Activated effector memory CD4-positive, alpha-beta T cell treated with anti-CD3 and anti-CD28 coated beads, Interleukin-2, amount 50 U/mL, for 16 hours (primary cell): ENCODE measurements around the gene LGALS16.
"Not testable (repeated sequence)": the region's sequence is repeated elsewhere in the genome, so short reads cannot be mapped to it uniquely, and the experiment has no call there.

ENCODE experiments used
- DNase-seq: peaks from one replicate; pipeline ENCODE4 v3.0.0-alpha.2; 2020

The LGALS16 gene, protein sequence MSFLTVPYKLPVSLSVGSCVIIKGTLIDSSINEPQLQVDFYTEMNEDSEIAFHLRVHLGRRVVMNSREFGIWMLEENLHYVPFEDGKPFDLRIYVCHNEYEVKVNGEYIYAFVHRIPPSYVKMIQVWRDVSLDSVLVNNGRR

DNA sequence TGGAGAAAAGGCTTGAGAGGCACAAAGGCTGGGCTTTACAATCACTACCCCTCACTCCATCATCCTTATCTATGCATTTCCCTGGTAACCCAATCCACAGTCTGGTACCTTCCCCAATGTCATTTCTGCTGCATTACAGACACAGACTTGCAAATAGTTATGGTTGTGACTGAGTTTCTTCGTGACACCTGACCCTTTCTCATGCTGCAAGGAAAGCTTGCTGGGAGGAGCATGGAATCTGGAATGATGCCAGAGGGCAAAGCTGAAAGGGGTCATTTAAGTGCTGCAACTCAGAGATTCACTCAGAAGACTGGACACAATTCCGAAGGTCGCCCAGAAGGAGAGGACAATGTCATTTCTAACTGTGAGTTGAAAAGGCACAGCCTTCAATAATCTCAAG, at the start of gene LGALS16:
TSS of gene LGALS16 (plus strand) at position 301 of the 400 bp plus-strand sequence. CDS start at position 350, 49 bp downstream.
- no peak for DNase-seq

DNA sequence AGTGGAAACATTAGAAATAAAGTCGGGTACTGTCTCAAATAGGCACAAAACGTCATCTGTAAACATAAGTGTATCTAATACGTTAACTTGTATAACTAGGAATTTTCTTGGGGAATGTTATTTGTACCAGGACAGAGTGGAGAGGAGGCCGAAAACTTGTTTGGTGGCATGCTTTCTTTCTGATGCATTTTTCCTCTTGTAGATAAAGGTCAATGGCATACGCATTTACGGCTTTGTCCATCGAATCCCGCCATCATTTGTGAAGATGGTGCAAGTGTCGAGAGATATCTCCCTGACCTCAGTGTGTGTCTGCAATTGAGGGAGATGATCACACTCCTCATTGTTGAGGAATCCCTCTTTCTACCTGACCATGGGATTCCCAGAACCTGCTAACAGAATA, 48.7 kb upstream of the LGALS16 start:
- DNase-seq: no peak

DNA sequence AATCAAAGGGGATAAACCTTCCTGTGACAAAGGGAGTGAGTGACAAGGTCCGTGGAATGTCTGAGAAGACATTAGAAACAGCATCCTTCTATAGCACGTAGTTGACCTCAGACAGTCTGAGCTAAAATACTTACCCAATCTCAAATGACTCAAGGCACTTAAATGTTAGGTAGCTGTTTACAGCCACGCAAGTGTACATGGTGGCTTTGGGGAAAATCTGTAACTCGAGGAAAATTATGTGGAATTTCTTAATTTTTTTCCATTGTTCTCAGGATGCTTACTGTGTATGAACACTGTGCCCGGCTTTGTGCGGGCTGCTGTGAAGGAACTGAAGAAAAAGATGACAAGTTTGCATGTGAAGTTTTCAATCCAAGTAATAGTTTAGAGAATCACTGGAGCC, 48.2 kb upstream of the LGALS16 start:
- no peak for DNase-seq

DNA sequence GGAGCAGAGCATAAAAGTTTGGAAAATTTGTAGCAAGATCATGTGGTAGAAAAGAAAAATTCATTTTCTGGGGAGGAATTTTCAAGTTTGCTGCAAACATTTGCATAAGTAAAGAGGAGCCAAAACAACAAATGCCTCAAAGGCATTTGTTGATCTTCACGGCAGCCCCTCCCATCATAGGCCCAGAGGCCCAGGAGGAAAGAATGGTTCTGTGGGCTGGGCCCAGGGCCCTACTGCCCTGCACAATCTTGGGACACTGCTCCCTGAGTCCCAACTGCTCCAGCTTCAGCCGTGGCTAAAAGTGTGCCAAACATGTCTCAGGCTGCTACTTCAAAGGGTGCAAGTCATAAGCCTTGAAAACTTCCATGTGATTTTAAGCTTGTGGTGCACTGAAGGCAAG, 42.1 kb upstream of the LGALS16 start:
- DNase-seq: no peak

DNA sequence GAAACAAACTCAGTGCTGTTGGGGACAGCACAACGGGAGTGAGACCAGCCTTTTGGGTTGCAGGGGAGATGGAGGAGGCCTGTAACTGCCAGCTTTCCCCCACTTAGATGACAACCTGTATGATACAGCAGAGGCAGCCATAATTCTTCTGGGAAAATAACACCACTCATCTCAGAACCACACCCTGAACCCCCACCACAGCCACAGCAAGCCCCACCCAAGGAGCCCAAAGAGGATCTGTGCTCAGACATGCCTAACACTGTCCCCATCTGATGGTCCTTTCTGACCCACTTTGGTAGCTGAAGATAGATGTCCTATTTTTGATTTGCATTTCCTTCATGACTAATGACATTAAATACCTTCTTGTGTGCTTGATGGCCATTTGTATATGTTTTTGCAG, 38.0 kb upstream of the LGALS16 start:
- DNase-seq: no peak

DNA sequence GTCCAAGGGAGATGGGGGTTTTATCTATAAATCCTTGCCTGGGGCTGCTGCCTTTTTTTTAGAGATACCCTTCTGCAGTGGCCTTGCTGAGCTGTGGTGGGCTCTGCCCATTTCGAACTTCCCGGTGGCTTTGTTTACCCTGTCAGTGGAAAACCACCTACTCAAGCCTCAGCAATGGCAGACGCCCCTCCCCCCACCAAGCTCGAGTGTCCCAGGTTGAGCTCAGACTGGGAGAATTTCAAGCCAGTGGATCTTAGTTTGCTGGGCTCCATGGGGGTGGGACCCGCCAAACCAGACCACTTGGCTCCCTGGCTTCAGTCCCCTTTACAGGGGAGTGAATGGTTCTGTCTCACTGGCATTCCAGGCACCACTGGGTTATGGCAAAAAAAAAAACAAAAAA, 31.8 kb upstream of the LGALS16 start:
- no peak for DNase-seq

DNA sequence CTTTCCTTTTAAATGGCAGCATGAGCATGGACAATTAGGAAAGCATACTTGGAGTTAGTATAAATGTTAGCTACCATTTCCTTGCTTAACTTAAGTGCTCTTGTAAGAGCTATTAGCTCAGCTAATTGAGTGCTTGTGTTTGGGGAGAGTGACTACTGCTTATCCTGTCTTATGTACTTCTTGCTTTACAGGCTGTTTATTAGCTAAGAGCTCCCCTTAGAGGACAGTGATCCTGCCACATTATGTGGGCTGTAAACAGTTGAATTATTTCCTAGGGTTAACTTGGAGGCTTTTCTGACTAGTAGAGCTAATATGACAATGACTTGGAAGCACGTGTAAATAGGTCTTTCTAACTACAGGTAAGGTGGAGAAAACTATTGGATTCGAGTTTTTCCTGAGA, 28.1 kb upstream of the LGALS16 start:
- not testable (repeated sequence) for DNase-seq

DNA sequence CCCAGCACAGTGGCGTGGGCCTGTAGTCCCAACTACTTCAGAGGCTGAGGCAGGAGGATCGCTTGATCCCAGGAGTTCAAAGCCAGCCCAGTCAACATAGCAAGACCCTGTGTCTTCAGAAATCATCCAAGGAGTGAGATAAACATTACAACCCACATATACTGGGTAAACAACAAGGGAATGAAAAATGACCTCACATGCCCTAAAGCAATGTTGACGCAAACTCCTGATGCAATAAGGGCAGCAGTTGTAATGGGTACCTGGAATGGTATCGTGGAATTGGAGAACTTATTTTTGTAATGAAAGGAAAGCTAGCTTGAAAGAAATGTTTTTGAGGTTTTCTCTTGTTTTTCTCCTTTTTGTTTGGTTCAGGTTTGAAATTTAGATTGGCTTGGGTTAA, 24.5 kb upstream of the LGALS16 start:
- no peak for DNase-seq

DNA sequence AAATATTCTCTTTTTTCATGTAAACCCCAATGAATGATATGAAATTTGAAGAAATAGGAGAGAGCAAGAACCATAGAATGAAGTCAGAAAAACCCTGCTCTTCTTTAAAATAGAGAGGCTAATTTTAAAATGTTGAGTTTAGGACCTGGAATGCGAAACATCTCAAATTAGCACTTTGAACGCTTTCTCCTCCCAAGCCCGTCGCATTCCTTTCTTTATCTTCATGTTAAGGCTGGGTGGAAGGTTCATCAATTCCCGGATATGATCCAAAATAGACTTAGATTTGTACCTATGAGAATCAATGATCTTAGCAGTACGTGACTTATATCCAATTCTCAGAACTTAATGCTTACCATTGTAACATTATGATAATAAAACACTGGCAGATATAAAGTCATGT, 24.1 kb upstream of the LGALS16 start:
- DNase-seq: no peak

DNA sequence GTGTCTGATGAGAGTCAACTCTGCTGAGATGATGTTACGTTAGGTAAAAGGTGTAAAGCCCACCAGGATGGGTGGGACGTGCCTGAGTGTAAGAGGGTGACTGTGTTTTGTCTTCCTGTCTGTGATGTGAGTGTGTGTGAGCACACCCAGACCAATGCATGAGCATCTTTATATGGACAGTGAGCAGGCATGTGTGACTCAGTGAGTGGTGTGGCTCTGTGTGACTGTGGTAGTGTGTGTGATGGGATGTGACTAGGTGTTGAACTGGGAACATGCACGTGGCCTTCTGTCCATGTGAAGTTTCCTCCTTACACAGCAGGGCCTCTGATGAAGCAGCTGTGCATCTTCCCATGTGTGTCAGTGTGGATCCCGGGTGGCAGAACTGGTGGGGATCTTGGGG, 17.8 kb upstream of the LGALS16 start:
- DNase-seq: no peak

DNA sequence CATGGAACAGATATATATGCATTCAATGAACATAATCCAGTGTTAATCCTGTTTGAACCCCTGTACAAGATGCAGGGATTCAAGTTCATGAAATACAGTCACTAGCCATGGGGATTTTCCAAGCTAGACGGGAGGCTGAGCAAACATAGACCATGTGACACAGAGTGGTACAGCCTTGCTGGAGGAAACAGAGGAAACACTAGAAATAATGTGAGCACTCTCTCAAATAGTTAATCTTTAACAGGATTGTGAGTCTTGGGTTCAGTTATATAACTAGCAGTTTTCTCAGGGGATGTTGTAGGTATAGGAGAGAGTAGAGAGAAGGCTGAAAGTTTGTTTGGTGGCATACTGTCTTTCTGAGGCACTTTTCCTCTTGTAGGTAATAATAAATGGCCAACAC, 13.9 kb upstream of the LGALS16 start:
- no peak for DNase-seq

DNA sequence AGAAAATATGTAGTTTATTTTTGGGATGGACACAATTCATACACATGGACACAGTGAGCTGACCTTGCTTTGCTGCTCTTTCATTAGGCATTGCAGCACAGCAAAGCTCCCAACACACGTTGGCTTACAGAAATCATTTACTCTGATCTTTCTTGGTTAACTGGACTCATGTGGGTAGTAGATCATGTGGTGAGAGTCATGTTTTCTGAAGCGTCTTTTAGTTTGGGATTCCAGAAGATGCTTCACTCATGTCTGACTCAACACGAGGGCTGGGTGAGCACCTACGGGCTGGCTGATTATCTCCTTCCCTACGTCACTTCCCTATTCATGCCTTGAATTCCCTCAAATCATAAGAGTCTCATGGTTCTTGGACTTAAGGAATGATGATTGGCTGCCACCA, 12.1 kb upstream of the LGALS16 start:
- no peak for DNase-seq

DNA sequence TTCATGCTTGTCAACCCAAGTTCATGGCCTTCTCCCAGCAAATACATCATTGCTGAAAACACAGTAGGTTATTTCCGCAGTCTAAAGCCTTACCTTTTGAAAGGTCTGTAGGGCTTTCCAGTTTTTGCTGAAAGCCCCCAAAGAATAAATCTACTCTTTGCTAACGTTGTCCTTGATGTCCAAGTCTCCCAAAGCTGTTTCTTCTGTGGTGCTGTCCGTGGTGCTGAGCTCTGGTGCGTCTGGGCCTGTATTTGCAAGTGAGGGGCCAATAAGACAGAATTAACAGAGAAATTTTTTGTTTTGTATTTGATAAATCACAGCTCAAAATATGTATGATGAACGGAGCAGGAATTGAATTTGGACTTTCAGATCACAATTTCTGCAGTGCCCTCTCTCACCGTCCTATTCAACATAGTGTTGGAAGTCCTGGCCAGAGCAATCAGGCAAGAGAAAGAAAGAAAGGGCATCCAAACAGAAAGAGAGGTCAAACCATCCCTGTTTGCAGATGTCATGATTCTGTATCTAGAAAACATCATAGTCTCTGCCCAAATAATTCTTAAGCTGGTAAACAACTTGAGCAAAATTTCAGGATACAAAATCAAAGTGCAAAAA, 9.8 kb upstream of the LGALS16 start:
- DNase-seq: no peak

DNA sequence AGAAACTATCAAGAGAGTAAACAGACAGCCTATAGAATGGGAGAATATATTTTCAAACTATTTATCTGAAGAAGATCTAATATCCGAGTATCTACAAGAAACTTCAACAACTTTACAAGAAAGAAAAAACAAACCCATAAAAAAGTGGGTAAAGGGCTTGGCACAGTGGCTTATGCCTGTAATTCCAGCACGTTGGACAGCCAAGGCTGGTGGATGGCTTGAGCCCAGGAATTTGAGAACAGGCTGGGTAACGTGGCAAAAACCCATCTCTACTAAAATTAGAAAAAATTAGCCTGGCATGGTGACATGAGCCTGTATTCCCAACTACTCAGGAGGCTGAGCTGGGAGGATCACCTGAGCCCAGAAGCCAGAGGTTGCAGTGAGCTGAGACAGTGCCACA, 7.8 kb upstream of the LGALS16 start:
- DNase-seq: no peak

DNA sequence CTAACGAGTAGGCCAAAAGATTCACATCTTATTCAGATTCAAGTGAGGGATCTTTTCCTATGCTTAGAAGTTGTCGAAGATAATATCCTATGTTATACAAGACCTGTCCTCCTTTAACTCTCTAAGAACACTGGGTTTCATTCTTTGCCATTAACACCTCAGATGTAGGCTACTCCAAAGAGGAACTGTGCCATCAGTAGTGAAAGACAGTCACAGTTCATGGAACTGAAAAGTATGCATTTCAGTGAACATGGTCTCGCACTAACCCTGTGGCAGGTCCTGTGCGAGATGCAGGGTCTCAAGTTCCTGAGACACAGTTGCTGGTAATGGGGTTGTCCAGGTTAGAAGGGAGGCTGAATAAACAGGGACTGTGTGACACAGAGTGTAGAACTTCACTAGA, 4.1 kb downstream of the LGALS16 start:
- no peak for DNase-seq

DNA sequence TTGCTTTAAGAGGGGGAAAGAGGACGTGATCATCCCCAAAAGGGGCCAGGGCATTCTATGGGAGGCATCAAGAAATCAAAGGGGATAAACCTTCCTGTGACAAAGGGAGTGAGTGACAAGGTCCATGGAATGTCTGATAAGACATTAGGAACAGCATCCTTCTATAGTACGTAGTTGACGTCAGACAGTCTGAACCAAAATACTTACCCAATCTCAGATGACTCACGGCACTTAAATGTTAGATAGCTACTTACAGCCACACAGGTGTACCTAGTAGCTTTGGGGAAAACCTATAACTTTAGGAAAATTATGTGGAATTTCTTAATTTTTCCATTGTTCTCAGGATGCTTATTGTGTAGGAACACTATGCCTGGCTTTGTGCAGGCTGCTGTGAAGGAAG, 4.9 kb downstream of the LGALS16 start:
- DNase-seq: no peak

DNA sequence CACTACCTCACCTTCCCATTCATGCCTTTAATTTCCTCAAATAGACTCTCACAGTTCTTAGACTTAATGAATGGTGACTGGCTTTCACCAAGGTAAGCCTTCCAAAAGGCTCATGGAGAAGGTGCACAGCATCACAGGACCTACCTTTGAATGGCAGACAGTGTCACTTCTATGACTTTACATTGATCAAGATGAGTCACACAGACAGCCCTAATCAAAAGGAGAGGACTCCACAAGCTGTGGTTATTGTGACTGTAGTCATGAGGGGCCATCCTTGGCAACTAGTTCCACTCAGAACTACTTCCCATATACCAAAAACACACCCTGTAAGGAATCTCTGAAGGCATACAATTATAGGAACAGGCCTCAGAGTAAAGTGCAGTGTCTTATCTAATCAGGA, 5.9 kb downstream of the LGALS16 start:
- no peak for DNase-seq

DNA sequence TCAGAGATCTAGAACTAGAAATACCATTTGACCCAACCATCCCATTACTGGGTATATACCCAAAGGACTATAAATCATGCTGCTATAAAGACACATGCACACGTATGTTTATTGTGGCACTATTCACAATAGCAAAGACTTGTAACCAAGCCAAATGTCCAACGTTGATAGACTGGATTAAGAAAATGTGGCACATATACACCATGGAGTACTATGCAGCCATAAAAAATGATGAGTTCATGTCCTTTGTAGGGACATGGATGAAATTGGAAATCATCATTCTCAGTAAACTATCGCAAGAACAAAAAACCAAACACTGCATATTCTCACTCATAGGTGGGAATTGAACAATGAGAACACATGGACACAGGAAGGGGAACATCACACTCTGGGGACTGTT, 14.1 kb downstream of the LGALS16 start:
- DNase-seq: not testable (repeated sequence)

DNA sequence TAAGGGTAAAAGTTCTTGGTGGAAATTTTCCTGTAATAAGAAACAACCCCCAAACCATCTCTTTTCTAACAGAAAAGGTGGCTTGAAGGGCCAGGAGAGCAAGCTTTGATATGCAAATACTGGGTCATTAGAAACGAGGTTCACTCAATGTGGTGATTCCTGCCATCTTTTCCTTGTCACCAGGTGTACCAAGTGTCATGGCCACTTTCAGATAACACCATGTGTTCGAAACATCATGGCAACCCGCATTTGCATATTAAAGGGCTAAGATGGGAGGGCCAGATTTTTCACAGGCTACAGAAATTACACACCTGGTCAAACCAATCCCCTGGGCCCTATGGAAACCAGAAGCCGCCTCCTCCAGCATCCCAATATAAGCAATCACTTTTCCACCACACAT, 15.3 kb downstream of the LGALS16 start:
- DNase-seq: no peak

DNA sequence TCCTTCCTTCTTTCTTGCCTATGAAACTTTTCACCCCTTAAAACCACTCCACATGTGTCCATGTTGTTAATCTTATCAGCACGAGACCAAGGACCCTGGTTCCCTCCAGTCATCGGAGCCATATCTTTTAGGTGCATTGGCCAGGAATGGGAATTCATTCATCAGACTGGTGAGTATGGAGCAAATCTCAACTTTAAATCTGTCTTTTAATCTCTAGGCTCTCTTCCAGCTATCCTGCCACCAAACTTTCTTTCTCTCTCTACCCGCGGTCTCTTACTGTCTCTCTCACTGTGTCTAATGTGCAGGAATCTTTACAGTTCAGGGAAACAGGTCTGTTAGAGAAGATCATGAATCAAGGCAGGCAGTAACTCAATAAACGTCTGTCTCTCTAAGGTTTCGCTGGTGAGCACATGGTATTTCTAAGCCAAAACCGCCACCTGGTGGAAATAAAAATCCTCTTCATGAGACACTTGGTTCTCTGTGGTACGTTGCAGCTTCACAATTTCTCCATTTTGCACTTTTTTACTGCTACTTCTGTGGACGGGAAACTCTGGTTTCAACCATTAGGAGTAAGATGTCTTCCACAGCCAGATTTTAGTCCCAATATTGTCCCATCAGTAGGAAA, 16.1 kb downstream of the LGALS16 start:
- DNase-seq: no peak

DNA sequence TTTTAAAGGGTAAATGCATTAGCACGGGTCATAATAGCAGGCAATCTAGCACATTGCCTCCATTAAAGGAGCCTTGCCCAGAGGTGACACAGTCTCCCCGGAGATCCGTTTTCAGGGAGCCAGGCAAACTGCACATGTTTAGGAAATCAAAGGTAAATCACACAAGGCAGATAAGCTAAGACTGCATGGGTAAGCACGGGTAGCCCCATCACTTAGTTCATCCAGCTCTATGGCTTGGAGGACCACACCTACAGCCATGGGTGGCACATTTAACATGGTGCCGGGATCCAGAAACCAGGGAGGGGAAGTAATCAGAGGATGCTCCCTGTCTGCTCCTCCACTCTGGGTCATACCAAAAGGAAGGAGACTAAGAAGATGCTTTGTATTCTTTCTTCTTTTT, 16.8 kb downstream of the LGALS16 start:
- no peak for DNase-seq

DNA sequence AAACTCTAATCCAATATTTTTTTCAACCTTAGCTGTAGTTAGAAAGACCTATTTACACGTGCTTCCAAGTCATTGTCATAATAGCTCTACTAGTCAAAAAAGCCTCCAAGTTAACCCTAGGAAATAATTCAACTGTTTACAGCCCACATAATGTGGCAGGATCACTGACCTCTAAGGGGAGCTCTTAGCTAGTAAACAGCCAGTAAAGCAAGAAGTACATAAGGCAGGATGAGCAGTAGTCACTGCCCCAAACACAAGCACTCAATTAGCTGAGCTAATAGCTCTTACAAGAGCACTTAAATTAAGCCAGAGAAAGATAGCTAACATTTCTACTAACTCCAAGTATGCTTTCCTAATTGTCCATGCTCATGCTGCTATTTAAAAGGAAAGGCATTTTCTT, 18.1 kb downstream of the LGALS16 start:
- not testable (repeated sequence) for DNase-seq

DNA sequence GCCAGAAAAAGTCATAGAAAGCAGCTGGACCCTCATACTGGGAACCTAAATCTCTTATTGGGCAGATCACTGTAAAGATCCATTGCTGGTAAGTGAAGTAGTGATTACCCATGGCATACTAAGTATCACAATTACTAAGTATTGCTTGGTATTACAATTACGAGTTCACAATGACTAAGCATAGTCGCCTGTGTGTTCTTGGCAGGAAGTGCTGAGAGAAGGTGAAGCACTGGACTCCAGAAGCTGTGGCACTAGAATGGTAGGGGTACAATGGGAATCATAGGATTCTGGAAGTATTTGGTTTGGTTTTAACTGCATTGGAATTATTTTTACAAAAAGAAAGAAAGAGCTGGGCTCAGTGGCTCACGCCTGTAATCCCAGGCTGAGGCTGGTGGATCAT, 20.3 kb downstream of the LGALS16 start:
- no peak for DNase-seq

DNA sequence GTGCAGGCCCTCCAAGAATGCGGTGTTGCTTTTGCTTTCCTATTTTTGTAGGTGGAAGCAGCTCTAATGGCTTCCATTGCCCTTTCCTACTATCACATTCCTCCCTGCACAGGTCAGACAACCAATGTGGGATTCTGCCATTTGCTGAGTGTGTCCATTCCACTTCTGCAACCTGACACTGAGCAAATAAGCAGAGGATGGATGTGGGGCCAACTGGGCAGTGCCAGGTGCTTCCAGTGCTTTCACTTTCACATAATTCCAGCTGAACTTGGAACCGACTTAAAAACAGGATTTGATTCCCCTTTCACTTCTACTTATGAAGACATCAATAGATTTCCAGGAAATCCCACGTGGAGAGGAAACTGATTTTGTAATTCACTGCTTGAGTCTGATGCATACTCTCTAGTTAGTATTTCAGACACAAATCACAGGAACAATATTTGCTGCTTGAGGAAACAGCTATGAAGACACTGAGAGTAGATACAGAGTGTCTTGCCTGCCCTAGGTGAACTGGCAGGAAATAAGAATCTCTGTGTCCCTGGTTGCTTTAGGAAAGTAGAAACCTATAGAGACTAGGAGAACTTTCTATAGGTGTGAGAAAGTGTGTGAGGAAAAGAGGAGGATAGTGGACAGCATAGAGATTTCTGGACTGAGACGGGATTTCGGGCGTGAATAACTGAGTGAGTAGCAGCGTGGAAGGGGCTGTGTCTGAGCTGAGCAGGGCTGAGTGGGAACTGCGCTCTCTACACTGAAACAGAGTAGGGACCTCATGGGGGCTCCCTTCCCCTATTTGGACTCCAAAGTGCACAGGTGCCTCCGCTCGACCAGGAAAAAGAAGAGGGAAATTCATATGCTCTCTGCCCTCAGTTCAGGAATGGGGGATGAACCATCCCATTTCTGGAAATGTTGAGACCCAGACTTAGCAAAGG, 22.5 kb downstream of the LGALS16 start:
- DNase-seq: no peak
